Urinary bladder (tissue), 4 donors: Measurements from ENCODE around the gene FOXD2. TPM values are rescaled to one million over a fixed set of nuclear protein-coding genes. Genes with fewer than 3 reads are reported as not detected.

Experiments used
- DNase-seq: peaks from one replicate; pipeline ENCODE4 v3.0.0-alpha.2; 2015; ENCODE audit errors: extremely low spot score
- H3K27ac ChIP-seq: one replicate; pipeline ENCODE4 v1.5.1; 2013; ENCODE audit warnings: low read depth, mild to moderate bottlenecking, moderate library complexity
- H3K36me3 ChIP-seq: one replicate; pipeline ENCODE4 v1.6.1; 2013; ENCODE audit warnings: mild to moderate bottlenecking, moderate library complexity; ENCODE audit not compliant: insufficient read depth
- H3K4me1 ChIP-seq: one replicate; pipeline ENCODE4 v1.6.1; 2013; ENCODE audit warnings: mild to moderate bottlenecking, moderate library complexity; ENCODE audit not compliant: insufficient read depth
- H3K4me3 ChIP-seq: one replicate; pipeline ENCODE4 v1.5.1; 2013; ENCODE audit warnings: low read depth, low read length
- WGBS: extraction: QIAGEN DNeasy Blood & Tissue Kit; methylation state at CpG from one replicate; pipeline ENCODE4 v1.1.7; 2013; 5-methylcytosine and 5-hydroxymethylcytosine counted together
- polyA plus RNA-seq: library from polyadenylated mRNA; stranded (reverse); fragments of 200-250 nt; gene quantifications from one replicate; pipeline ENCODE4 v1.2.3, GENCODE V29; 2013
- total RNA-seq: library from RNA; depleted of rRNA; stranded (reverse); fragments of >200 nt; gene quantifications from one replicate; pipeline ENCODE4 v1.2.3, GENCODE V29; 2014
- donor health status: healthy with polysubstance abuse.
- donor health status: healthy.

Gene FOXD2
- total and polyA plus RNA-seq, 2 donors = 0.19 to 0.85 TPM

DNA sequence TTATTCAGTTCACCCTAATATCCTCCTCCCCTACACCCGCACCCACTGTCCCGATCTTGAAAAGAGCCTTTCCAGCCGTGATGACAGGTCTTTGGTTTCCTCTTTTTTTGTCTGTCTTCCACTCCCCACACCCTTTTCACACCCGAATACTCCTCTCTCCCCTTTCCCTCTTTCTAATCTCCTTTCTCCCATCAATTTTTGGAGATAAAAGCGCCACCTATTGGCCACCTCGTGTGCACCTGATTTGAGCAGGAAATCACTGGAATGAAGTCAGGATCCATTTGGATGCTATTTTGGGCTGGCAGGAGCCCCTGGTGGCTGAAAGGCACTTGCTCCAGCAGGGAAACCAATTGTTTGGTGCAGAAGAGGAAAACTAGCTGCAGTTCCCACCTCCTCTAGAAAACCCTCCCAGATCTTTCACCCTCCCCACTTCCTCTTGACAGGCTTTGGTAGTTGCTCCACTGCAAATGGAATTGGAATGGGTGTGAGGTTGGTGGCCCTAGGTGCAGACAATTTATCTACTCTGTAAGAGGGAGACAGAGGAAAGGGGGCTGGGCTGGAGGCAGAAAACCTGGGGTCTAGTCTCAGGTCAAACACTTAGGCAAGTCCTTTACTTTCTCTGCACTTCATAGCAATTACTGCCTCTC lies 13.4 kb upstream of the FOXD2 start:
- H3K4me1 ChIP-seq = no peaks in the 10 kb centered on the region
- H3K36me3 ChIP-seq = no peaks in the 10 kb centered on the region
- H3K4me3 ChIP-seq = no peak overlapping the region
- no peak for DNase-seq
- WGBS = 5% methylated on average over 6 of the region's 6 CpGs
- H3K27ac ChIP-seq = no peak overlapping the region

DNA sequence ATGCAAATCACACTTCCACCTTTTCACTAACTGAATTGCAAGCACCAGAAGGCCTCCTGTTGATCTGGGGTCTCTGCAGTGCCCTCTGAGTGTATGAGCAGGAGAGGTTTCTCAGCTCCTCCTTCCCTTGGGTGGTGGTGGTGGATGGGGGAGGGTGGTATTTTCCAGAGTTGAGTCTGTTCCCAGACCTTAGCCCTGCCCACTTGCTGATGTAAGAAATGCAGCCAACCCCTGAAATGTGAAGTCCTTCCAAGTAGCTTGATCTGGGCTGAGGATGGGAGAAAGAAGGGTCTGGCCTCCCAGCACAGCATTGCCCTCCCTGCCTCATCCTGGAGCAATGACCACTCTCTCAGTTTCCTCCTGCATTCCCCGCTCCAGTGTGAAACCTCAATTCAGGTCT lies 6.3 kb upstream of the FOXD2 start:
- Histone ChIP-seq H3K4me3 (no peak overlapping the region), H3K4me1 (no peaks in the 10 kb centered on the region), H3K36me3 (no peaks in the 10 kb centered on the region), H3K27ac (no peak overlapping the region)
- WGBS = 71% methylated on average over 1 of the region's 1 CpG
- no peak for DNase-seq

DNA sequence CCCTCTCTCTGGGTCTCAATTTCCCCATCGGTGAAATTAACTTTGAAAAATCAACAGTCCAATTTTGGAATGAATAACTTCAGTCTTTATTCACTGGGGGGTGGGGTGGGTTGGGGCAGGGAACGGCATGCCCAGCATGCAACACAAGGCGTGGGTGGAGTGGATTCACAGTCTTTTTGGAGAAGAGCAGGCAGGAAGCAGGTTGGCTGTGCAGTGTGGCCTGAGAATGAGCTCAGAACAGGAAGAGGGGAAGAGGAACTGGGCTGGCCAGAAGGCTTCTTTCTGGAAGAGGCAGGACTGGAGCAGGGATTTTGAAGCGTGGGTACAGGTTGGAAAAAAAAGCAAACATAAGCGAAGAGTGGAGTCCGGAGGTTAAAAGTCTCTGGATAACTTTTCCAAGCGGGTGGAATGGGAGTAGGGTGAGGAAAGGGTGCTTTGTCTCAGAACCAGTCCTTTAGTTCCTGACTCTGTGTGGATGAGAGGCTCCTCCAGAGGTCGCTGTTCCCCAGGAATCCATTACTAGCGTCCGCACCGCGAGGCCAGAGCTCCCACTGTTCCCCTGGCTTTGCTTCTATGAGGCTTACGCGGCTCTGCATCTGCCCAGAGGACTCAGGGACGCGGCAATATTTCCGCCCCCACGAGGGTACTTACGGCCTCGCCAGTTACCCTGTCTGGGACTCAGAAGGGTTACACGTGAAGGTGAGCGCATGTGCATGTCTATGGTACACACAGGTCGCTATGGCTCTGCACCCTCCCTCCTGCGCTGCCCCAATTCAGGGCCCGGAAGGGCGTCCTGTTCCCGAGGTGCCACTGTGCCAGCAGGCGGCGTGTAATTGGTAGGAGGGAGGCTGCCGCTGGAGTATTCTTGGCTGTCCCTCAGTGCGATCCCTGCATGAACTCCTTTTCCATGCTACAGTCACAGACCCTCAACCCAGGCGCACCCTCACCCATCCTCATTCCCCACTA lies 5.5 kb upstream of the FOXD2 start:
- no peak for DNase-seq
- H3K36me3 ChIP-seq = no peaks in the 10 kb centered on the region
- no peak overlapping the region for H3K4me3 ChIP-seq
- 11% methylated on average over 32 of the region's 32 CpGs for WGBS
- H3K27ac ChIP-seq = no peak overlapping the region
- no peaks in the 10 kb centered on the region for H3K4me1 ChIP-seq

DNA sequence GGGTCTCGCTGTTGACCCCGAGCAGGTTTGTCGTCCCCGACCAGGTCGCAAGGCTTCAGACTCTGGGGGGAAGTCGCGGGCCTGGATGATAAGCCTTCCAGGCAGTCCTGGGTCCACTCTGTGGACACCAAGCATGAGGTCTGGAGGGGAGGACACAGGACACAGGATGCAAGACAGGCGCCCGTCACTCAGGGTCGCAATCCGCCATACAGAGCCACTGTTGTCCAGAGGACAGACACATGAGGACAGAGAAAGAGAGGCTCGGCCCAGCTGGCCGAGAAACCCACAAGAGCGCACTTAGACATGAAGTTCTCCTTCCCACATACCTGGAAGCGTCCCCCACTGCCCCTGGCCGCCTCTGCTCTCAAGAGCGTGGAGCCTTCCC lies 4.8 kb upstream of the FOXD2 start:
- Histone ChIP-seq H3K4me1 (peaks cover under 1% of the 10 kb centered on the region), H3K27ac (no peak overlapping the region), H3K4me3 (no peak overlapping the region), H3K36me3 (no peaks in the 10 kb centered on the region)
- 32% methylated on average over 17 of the region's 17 CpGs for WGBS
- no peak for DNase-seq

DNA sequence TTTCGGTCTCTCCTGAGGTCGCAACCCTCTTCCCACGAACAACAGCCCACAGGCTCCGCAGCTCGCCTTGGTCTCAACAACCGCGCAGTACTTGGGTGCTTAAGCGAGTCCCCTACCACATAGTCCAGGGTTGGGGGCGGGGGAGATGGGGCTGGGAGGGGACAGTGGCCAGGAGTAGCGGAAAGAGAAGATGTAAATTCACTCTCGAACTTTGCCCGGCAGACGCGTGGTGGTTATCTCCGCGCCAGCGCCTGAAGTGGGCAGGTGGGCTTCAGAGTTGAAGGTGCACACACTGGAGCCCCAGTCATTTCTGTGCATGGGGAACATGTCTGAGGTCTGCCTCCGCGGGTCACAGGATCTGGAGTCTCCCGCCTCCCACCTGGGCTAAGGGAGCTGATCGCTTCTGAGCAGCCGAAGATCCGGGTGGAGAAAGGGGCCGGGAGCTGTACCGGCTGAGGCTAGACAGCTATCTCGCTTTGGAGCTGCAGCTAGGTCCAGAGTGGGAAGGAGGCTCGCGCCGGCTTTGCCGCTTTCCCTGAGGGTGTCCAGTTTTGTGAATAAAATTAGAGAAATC lies 4.3 kb upstream of the FOXD2 start:
- Histone ChIP-seq H3K36me3 (no peaks in the 10 kb centered on the region), H3K4me3 (no peak overlapping the region), H3K4me1 (peaks cover 2% of the 10 kb centered on the region), H3K27ac (no peak overlapping the region)
- 16% methylated on average over 30 of the region's 30 CpGs for WGBS
- no peak for DNase-seq

DNA sequence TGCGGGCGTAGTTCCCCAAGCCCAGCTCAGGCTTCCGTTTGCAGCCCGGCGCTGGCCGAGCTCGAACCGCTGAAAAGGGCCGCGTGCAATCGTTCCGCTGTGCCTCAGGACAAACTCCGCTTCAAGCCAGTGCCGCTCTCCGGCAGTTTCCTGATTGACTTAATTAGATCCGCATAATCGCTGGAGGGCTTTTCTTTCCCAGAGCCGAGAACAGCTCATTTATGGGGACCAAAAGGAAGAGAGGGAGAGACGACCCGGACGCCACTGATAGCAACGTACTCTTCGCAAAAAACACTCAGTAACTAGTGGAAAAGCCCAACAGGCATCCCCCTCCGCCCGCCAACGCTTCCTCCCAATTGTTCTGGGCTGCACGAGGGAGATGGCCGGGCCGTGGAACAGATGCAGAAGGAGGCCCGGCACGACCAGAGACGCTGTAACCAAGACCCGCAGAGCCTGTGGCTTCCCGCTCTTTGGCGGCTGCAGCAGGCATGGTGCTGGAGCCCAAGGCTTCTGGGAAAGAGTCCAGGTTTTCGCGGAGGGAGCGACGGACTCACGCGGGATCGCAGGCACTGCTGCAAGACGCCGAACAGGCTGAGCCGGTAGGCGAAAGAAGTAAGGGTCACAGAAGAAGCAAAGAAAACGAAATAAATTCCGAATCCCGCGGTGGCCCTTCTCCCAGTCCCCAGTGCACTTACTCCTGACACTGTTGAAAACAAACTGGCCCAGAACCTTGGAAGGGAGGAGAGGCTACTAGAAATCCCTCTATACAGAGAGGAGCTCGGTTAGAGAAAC lies 3.6 kb upstream of the FOXD2 start:
- no peaks in the 10 kb centered on the region for H3K36me3 ChIP-seq
- DNase-seq = no peak
- 9% methylated on average over 51 of the region's 51 CpGs for WGBS
- H3K4me1 ChIP-seq = peaks cover 2% of the 10 kb centered on the region
- no peak overlapping the region for H3K27ac ChIP-seq
- H3K4me3 ChIP-seq = no peak overlapping the region

DNA sequence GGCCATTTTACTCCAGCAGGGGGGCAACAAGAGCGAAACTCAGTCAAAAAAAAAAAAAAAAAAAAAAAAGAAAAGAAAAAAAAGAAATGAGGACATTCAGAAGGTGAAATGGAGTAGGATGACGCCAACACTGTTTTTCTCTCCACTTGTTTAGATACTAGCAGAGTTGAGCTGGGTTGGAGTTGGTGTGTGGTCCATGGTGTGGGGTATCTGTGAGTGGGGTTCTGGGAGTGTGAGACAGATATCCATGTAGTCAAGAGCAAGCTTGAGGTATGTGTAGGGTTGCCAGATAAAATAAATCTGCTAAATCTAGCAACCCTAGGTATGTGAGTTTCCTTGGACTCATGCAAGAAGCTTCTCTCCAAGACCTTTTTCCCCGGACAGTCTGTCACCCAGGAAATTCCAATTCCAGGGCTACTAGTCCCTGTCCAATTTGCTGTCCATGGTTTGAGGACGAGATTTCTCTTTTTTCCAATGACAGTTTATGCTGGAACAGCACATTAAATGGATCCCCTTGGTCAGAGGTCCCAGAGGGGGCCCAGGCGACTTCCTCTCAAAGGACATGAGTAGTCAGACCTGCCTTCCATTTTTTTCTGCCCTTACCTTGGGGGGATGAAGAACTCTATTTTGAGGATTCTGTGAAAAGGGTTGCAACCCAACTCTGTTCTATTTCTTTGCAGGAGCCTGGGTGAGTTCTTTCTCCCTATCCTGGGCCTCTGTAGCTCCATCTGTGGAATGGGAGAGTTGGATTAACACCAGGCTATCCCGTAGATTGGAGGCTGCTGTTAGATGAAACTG lies 2.1 kb upstream of the FOXD2 start:
- DNase-seq = no peak
- 53% methylated on average over 6 of the region's 6 CpGs for WGBS
- Histone ChIP-seq H3K36me3 (no peaks in the 10 kb centered on the region), H3K27ac (no peak overlapping the region), H3K4me1 (peaks cover 2% of the 10 kb centered on the region), H3K4me3 (no peak overlapping the region)

DNA sequence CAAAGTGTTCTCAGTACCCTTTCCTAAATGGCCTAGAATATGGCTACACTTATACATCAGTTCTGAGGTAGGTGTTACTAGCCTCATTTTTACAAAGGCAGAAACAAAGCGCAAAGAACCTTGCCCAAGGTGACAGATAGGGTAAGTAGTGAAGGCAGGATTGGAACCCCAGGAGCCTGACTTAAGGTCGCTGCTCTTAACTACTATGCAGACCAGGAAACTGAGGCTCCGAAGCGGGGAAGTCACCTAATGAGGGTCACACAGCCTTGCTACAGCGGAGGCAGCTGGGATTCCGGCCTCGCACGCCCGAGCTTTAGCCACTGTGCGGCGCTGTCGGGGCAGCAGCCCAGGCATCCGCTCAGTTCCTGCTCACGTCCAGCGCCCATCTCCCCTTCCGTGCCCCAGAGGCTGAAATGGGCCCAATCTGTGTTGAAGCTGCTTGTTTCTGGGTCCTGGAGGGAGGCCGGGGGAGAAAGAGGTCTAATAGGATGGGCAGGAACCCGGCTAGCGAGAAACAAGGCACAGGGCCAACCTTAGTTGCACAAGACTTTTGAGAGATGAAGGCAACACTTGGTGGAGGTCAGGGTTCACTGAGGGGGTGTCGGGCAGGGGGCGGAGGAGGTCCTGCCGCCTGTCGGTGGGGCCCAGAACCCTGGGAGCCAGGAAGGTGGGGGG lies 1.4 kb upstream of the FOXD2 start:
- peak overlapping the region; percentile 51 for H3K4me3 ChIP-seq
- DNase-seq = no peak
- no peaks in the 10 kb centered on the region for H3K36me3 ChIP-seq
- H3K27ac ChIP-seq = no peak overlapping the region
- 6% methylated on average over 23 of the region's 23 CpGs for WGBS
- H3K4me1 ChIP-seq = peaks cover 2% of the 10 kb centered on the region

DNA sequence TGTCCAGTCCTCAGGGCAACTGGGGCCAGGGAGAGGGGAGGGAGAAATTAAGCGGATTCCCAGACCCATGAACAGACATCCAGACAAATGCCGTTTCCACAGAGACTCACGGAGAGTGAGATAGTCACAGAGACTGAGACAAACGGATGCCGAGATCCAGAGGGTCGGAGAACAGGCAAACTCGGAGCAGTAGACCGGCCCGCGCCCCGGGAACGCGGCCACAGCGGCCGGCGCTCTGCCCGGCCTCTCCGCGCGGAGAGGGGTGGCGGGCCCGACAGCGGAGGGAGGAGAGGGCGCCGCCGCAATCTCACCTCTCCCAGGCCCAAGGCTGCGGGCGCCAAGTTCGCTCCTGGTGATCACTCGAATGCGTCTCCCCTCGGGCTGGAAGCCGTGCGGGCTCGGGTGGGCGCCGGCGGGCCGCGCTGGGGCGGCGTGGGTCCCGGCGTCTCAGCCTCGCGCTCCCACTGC lies 831 bp upstream of the FOXD2 start:
- Histone ChIP-seq H3K27ac (peak overlapping the region; percentile 41), H3K4me1 (peaks cover 2% of the 10 kb centered on the region), H3K36me3 (no peaks in the 10 kb centered on the region), H3K4me3 (peak overlapping the region; percentile 51)
- no peak for DNase-seq
- under 1% methylated on average over 46 of the region's 46 CpGs for WGBS

DNA sequence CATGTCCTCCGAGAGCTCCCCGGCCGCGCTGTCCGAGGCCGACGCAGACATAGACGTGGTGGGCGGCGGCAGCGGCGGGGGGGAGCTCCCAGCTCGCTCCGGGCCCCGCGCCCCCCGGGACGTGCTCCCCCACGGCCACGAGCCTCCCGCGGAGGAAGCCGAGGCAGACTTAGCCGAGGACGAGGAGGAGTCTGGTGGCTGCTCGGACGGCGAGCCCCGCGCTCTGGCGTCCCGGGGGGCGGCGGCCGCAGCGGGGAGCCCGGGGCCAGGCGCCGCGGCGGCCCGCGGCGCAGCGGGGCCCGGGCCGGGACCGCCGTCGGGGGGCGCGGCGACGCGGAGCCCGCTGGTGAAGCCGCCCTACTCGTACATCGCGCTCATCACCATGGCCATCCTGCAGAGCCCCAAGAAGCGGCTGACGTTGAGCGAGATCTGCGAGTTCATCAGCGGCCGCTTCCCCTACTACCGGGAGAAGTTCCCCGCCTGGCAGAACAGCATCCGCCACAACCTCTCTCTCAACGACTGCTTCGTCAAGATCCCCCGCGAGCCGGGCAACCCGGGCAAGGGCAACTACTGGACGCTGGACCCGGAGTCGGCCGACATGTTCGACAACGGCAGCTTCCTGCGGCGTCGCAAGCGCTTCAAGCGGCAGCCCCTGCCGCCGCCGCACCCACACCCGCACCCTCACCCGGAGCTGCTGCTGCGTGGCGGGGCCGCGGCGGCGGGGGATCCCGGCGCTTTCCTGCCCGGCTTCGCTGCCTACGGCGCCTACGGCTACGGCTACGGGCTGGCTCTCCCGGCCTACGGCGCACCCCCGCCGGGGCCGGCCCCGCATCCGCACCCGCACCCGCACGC lies 547 bp downstream of the FOXD2 start:
- no peak for DNase-seq
- no peaks in the 10 kb centered on the region for H3K36me3 ChIP-seq
- no peak overlapping the region for H3K27ac ChIP-seq
- peak overlapping the region; percentile 51 for H3K4me3 ChIP-seq
- peaks cover 2% of the 10 kb centered on the region for H3K4me1 ChIP-seq
- WGBS = 1% methylated on average over 116 of the region's 117 CpGs

DNA sequence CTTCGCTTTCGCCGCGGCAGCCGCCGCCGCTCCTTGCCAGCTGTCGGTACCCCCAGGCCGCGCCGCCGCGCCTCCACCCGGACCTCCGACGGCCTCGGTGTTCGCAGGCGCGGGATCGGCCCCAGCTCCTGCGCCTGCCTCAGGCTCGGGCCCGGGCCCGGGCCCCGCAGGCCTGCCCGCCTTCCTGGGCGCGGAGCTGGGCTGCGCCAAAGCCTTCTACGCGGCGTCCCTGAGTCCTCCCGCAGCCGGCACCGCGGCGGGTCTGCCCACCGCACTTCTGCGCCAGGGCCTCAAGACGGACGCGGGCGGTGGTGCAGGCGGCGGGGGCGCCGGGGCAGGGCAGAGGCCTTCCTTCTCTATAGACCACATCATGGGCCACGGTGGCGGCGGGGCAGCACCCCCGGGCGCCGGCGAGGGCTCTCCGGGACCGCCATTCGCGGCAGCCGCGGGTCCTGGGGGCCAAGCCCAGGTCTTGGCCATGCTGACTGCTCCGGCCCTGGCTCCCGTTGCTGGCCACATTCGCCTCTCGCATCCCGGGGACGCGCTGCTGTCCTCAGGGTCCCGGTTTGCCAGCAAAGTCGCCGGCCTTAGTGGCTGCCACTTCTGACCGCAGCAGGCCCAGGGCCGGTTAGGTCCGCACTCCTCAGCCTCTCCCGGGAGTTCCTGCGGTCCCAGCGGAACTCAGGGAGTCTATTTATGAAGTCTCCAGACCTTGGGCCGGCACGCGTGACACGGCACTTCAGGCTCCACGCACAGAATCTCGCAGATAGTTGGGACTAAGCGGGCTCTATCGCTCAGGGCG lies 1.4 kb downstream of the FOXD2 start:
- WGBS = 12% methylated on average over 86 of the region's 86 CpGs
- H3K4me3 ChIP-seq = peak overlapping the region; percentile 51

More for the DNA sequence above, 1.4 kb downstream of the FOXD2 start:
- no peak for DNase-seq
- Histone ChIP-seq H3K27ac (no peak overlapping the region), H3K36me3 (no peaks in the 10 kb centered on the region), H3K4me1 (peaks cover 2% of the 10 kb centered on the region)
